Measurements from ENCODE around the gene AR. TPM values are rescaled to one million over a fixed set of nuclear protein-coding genes. Genes with fewer than 3 reads are reported as not detected.
A peak's percentile ranks its signal among the peaks of the same experiment; 100 is the strongest.

AR gene
- total and polyA plus RNA-seq, 9 of the 15 experiments (the other 6 are each of a cell fraction or from before 2014, with no cell fraction given): 0.01 to 0.04 (median 0.01) TPM; not detected in 6

GRCh38 chrX:67555578-67556203 is 11.9 kb downstream of the AR start (continued):
- TF ChIP-seq CTCF (IDR thresholded peaks at IDR 0.05 in 2 of 3, conservative IDR thresholded peaks at IDR 0.05 in 1 of 3; ENCODE audit: insufficient read depth in 2 of 3, low read depth in 1 of 3, low read length in 3 of 3): peak; percentile 58 to 68 (median 62)
- TF ChIP-seq RAD21 (CRISPR knock-in tag; conservative IDR thresholded peaks at IDR 0.05 in 1 of 2, IDR thresholded peaks at IDR 0.05 in 1 of 2): peak in 1 of 2 experiments; percentile 47; a peak in 2 of 4 replicates

- H3K9me3 ChIP-seq (replicated peaks; ENCODE audit: control insufficient read depth, insufficient read depth, low read depth, low read length): no peaks in the 10 kb centered on the region
- no peak for TF ChIP-seq ID3 (CRISPR knock-in tag; IDR thresholded peaks at IDR 0.05)
- TF ChIP-seq ID3 (tag; IDR thresholded peaks at IDR 0.05): no peak
- no peak for TF ChIP-seq MYNN (IDR thresholded peaks at IDR 0.05)
- TF ChIP-seq MYNN (CRISPR knock-in tag; IDR thresholded peaks at IDR 0.05): no peak
- no peak for TF ChIP-seq PPARD (CRISPR knock-in tag; IDR thresholded peaks at IDR 0.05)
- no peak for TF ChIP-seq YY1 (IDR thresholded peaks at IDR 0.05; ENCODE audit: borderline replicate concordance in 1 of 3, control insufficient read depth in 1 of 3, extremely low read depth in 1 of 3, insufficient read depth in 3 of 3, insufficient read length in 1 of 3, insufficient replicate concordance in 2 of 3, low read depth in 1 of 3, low read length in 2 of 3)
- no peak for TF ChIP-seq ZNF717 (CRISPR knock-in tag; IDR thresholded peaks at IDR 0.05)
- no peak for TF ChIP-seq ZNF507 (tag; conservative IDR thresholded peaks at IDR 0.05)
- TF ChIP-seq TSHZ1 (CRISPR knock-in tag; IDR thresholded peaks at IDR 0.05): no peak
- no peak for TF ChIP-seq ZKSCAN3 (CRISPR knock-in tag; IDR thresholded peaks at IDR 0.05)
- no peaks in the 10 kb centered on the region for H3K9me1 ChIP-seq (ENCODE audit: control insufficient read depth, insufficient read depth, low read length)
- no peak overlapping the region for H3K4me3 ChIP-seq
- no peak overlapping the region for H3K27ac ChIP-seq (ENCODE audit: extremely low read depth, low read depth, low read length)
- H4K20me1 ChIP-seq (replicated peaks; ENCODE audit: control insufficient read depth, insufficient read depth, low read length): no peaks in the 10 kb centered on the region
- H3K4me2 ChIP-seq (ENCODE audit: insufficient read depth, low read length): no peak overlapping the region
- no peaks in the 10 kb centered on the region for H3K79me2 ChIP-seq (ENCODE audit: control insufficient read depth, insufficient read depth, low read length)
- 0% methylated on average over 1 of the region's 1 CpG for WGBS (ENCODE audit: insufficient coverage, low coverage, missing lambda C conversion rate)
- FAIRE-seq: no peak
- no peak for ATAC-seq
- no peak overlapping the region for H3K9ac ChIP-seq (ENCODE audit: insufficient read depth in 1 of 2, low read depth in 2 of 2, low read length in 2 of 2)
- intact Hi-C loops (cut with micrococcal nuclease) (loop anchor here (10.0 kb wide), 1 partner anchor 587 kb away; no protein-coding TSS in a partner anchor), in situ Hi-C loops (cut with MboI) (no loop called here)
- POLR2A ChIA-PET: no interaction called here
- H3K36me3 ChIP-seq (ENCODE audit: control insufficient read depth, insufficient read depth, low read length): no peaks in the 10 kb centered on the region
- no TSS peak for BruUV-seq (replicated peaks)
- H3K4me1 ChIP-seq (replicated peaks in 1 of 2; ENCODE audit: control insufficient read depth in 2 of 2, insufficient read depth in 2 of 2, low read length in 2 of 2): no peaks in the 10 kb centered on the region
- CTCF ChIA-PET (ENCODE audit: low intra/inter-chr PET ratio): no interaction called here
- H2AFZ ChIP-seq (ENCODE audit: low read depth, low read length): no peak overlapping the region
- no peaks in the 10 kb centered on the region for H3K27me3 ChIP-seq (ENCODE audit: control insufficient read depth in 2 of 2, insufficient read depth in 2 of 2, low read length in 2 of 2)
- no peak for DNase-seq (ENCODE audit: extremely low read depth in 1 of 4, low spot score in 3 of 4)
Observed at GRCh38 chrX:67558267-67558666, 14.4 kb downstream of the AR start.

Measured in K562 (cell line).